IMR-90 (cell line): Measurements from ENCODE around the gene TNNT1. TPM values are rescaled to one million over a fixed set of nuclear protein-coding genes. Genes with fewer than 3 reads are reported as not detected.

Source experiments
- ATAC-seq: fragments of 200-7000 bp; cut with Tn5 transposase; 2 replicates; pipeline ENCODE4 v1.9.1; 2020; ENCODE audit warnings: low read depth, mild to moderate bottlenecking, moderate library complexity
- BruUV-seq: library from RNA; stranded (reverse); fragments of 400-500 nt; replicated peaks from 2 replicates; lab custom pipeline; 2021; lab: Mats Ljungman, UMichigan
- CTCF ChIA-PET: fragments of 300-600 bp; formaldehyde crosslinking; extraction: SDS; loops from one replicate; lab custom pipeline; 2021; ENCODE audit warnings: antibody characterized with exemption; lab: Yijun Ruan, JAX
- POLR2A ChIA-PET: fragments of 300-600 bp; sonication (Branson Sonifier 250); formaldehyde crosslinking; loops from one replicate; lab custom pipeline; 2022; ENCODE audit warnings: antibody characterized with exemption; ENCODE audit not compliant: unreplicated experiment; lab: Charles Lee
- DNase-seq: peaks from one replicate; pipeline ENCODE4 v3.0.0; 2013
- H2AFZ ChIP-seq: replicated peaks from 2 replicates; pipeline ENCODE3; 2013; ENCODE audit warnings: low read length, mild to moderate bottlenecking; ENCODE audit not compliant: poor library complexity
- H2AK5ac ChIP-seq: 2 replicates; pipeline ENCODE4 v1.6.1; 2013; ENCODE audit warnings: low read depth, low read length, inconsistent platforms
- H2AK9ac ChIP-seq: replicated peaks from 2 replicates; pipeline ENCODE3; 2013; ENCODE audit warnings: mild to moderate bottlenecking, low read depth, low read length, moderate library complexity; ENCODE audit not compliant: poor library complexity
- H2BK120ac ChIP-seq: 2 replicates; pipeline ENCODE4 v1.6.1; 2013; ENCODE audit warnings: low read depth, low read length, inconsistent platforms
- H2BK15ac ChIP-seq: 3 replicates; pipeline ENCODE4 v1.6.1; 2013; ENCODE audit warnings: low read depth, low read length, inconsistent platforms
- H2BK20ac ChIP-seq: 2 replicates; pipeline ENCODE4 v1.6.1; 2013; ENCODE audit warnings: low read depth, mild to moderate bottlenecking, inconsistent platforms, low read length, moderate library complexity
- H2BK5ac ChIP-seq: 2 replicates; pipeline ENCODE4 v1.6.1; 2013; ENCODE audit warnings: mild to moderate bottlenecking, low read depth, low read length, inconsistent platforms; ENCODE audit not compliant: poor library complexity, severe bottlenecking
- H3K14ac ChIP-seq: replicated peaks from 2 replicates; pipeline ENCODE4 v1.6.1; 2013; ENCODE audit warnings: low read depth, low read length, inconsistent platforms
- H3K18ac ChIP-seq: 2 replicates; pipeline ENCODE4 v1.6.1; 2013; ENCODE audit warnings: low read depth, low read length, control low read depth
- H3K23ac ChIP-seq: 2 replicates; pipeline ENCODE4 v1.6.1; 2013; ENCODE audit warnings: low read depth, low read length, inconsistent platforms
- H3K27ac ChIP-seq: 2 replicates; pipeline ENCODE4 v1.5.1; 2013; ENCODE audit warnings: mild to moderate bottlenecking, control low read depth, low read length; ENCODE audit not compliant: insufficient read depth
- H3K27me3 ChIP-seq: 2 replicates; pipeline ENCODE4 v1.6.1; 2013; ENCODE audit warnings: low read length; ENCODE audit not compliant: control insufficient read depth, insufficient read depth
- H3K36me3 ChIP-seq: 2 replicates; pipeline ENCODE4 v1.6.1; 2013; ENCODE audit warnings: low read length, mixed read lengths; ENCODE audit not compliant: control insufficient read depth, insufficient read depth
- H3K4ac ChIP-seq: 2 replicates; pipeline ENCODE4 v1.6.1; 2013; ENCODE audit warnings: low read depth, low read length, inconsistent platforms
- H3K4me1 ChIP-seq: 2 replicates; pipeline ENCODE4 v1.6.1; 2013; ENCODE audit warnings: low read length, mixed read lengths; ENCODE audit not compliant: control insufficient read depth, insufficient read depth
- H3K4me2 ChIP-seq: 2 replicates; pipeline ENCODE4 v1.6.1; 2013; ENCODE audit warnings: low read depth, mild to moderate bottlenecking, control low read depth, low read length, moderate library complexity
- H3K4me3 ChIP-seq: 2 replicates; pipeline ENCODE4 v1.5.1; 2013; ENCODE audit warnings: low read depth, mild to moderate bottlenecking, control low read depth, low read length, moderate library complexity; ENCODE audit not compliant: insufficient read depth
- H3K56ac ChIP-seq: 2 replicates; pipeline ENCODE4 v1.6.1; 2013; ENCODE audit warnings: low read length, inconsistent platforms; ENCODE audit not compliant: insufficient read depth; ENCODE audit errors: extremely low read depth
- H3K79me1 ChIP-seq, 2 experiments: 2 replicates each; pipeline ENCODE4 v1.6.1; 2013; ENCODE audit warnings: low read length in 2 of 2, inconsistent platforms in 1 of 2, low read depth in 1 of 2
- H3K9ac ChIP-seq: 2 replicates; pipeline ENCODE4 v1.6.1; 2013; ENCODE audit warnings: low read depth, low read length, control low read depth
- H3K9me1 ChIP-seq: 2 replicates; pipeline ENCODE4 v1.6.1; 2013; ENCODE audit warnings: low read length, inconsistent platforms; ENCODE audit not compliant: insufficient read depth
- H3K9me3 ChIP-seq: 2 replicates; pipeline ENCODE4 v1.6.1; 2013; ENCODE audit warnings: low read length; ENCODE audit not compliant: control insufficient read depth, insufficient read depth
- H4K20me1 ChIP-seq: 2 replicates; pipeline ENCODE4 v1.6.1; 2013; ENCODE audit warnings: low read length, inconsistent platforms; ENCODE audit not compliant: insufficient read depth
- H4K5ac ChIP-seq: 2 replicates; pipeline ENCODE4 v1.6.1; 2013; ENCODE audit warnings: mild to moderate bottlenecking, low read depth, low read length, control low read depth
- H4K8ac ChIP-seq, 2 experiments: 2 replicates each; pipeline ENCODE4 v1.6.1; 2013; ENCODE audit warnings: low read depth in 2 of 2, low read length in 2 of 2, control low read depth in 1 of 2, inconsistent platforms in 1 of 2
- H4K91ac ChIP-seq: 2 replicates; pipeline ENCODE4 v1.6.1; 2013; ENCODE audit warnings: low read depth, low read length, inconsistent platforms; ENCODE audit not compliant: insufficient read depth
- FOS ChIP-seq: fragments of 150-350 bp; IDR thresholded peaks from 2 replicates; pipeline ENCODE4 v1.6.1; 2016; ENCODE audit warnings: low read depth, low read length
- RCOR1 ChIP-seq: IDR thresholded peaks from 2 replicates; pipeline ENCODE4 v1.6.1; 2012; ENCODE audit warnings: mild to moderate bottlenecking, low read length, improper control_type of control experiment; ENCODE audit not compliant: insufficient replicate concordance
- WGBS, 2 experiments: methylation state at CpG; one replicate each; pipeline versions ENCODE4 v1.1.5 to v1.1.7; 2013; ENCODE audit warnings: missing lambda C conversion rate in 2 of 2; ENCODE audit not compliant: insufficient read length in 1 of 2; ENCODE audit errors: extremely low coverage in 2 of 2; 5-methylcytosine and 5-hydroxymethylcytosine counted together
- dilution Hi-C: fragments of 300-500 bp; cut with HindIII; formaldehyde crosslinking; loops from one replicate; pipeline ENCODE4 v1.14.3; 2018; ENCODE audit warnings: low sequenced_read_pairs; ENCODE audit not compliant: unreplicated experiment
- in situ Hi-C: fragments of 300-500 bp; cut with MboI; formaldehyde crosslinking; loops from 3 replicates; pipeline ENCODE4 v1.14.3; 2019; ENCODE audit warnings: low sequenced_read_pairs, inconsistent platforms, mixed read lengths
- intact Hi-C: fragments of 100-400 bp; cut with micrococcal nuclease; formaldehyde crosslinking; loops from 2 replicates; pipeline ENCODE4 v1.10.0; 2022
- polyA plus RNA-seq, 3 experiments: library from polyadenylated mRNA; depleted of rRNA; stranded (reverse); fragments of >200 nt; gene quantifications; 2 replicates each; pipeline ENCODE4 v1.2.3, GENCODE V29; 2012; ENCODE audit warnings: low replicate concordance in 1 of 3
- total RNA-seq: library from RNA; depleted of rRNA; stranded (reverse); fragments of >200 nt; gene quantifications from 2 replicates; pipeline ENCODE4 v1.2.3, GENCODE V29; 2012
- TF ChIP-seq, protein P1 (sequence below): conservative IDR thresholded peaks from 2 replicates; pipeline ENCODE4 v1.5.1; 2012; ENCODE audit warnings: mild to moderate bottlenecking, low read depth, low read length, improper control_type of control experiment

Gene TNNT1
- total and polyA plus RNA-seq, 2 of the 4 experiments (the other 2 are of a cell fraction): 1.3 to 2.6 TPM

DNA sequence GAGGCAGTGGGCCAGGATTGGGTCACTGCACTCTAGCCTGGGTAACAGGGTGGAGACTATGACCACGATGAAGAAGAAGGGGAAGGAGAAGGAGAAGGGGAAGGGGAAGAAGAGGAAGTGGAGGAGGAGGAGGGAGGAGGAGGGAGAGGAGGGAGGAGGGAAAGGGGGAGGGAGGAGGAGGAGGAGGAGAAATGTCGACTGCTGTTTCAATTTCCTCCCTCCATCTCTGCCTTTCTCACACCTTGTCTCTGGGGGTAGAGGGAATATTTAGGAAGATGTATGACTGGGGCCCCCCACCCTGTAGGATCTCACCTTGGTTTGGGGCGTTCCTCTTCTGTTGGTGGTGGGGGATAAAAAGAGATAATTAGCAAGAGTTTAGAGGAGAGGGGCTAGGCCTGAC lies 3.8 kb downstream of the TNNT1 start:
- Histone ChIP-seq H3K56ac (no peak overlapping the region), H2BK15ac (no peak overlapping the region), H4K8ac (no peak overlapping the region), H3K79me1 (no peaks in the 10 kb centered on the region), H2AK9ac (no peak overlapping the region), H4K20me1 (no peaks in the 10 kb centered on the region), H2BK120ac (no peak overlapping the region), H3K14ac (no peak overlapping the region), H3K18ac (no peak overlapping the region), H3K9me3 (no peaks in the 10 kb centered on the region), H4K5ac (no peak overlapping the region), H3K9ac (no peak overlapping the region), H3K9me1 (no peaks in the 10 kb centered on the region), H2AK5ac (no peak overlapping the region), H3K4me2 (no peak overlapping the region), H3K36me3 (no peaks in the 10 kb centered on the region), H2AFZ (no peak overlapping the region), H2BK20ac (no peak overlapping the region), H3K23ac (no peak overlapping the region), H3K27ac (no peak overlapping the region), H3K4me1 (peaks cover 1% of the 10 kb centered on the region; the same call in 1 of the 2 replicates), H3K27me3 (peaks cover 47% of the 10 kb centered on the region), H2BK5ac (no peak overlapping the region), H3K4ac (no peak overlapping the region), H4K91ac (no peak overlapping the region), H3K4me3 (no peak overlapping the region)
- DNase-seq (no peak), ATAC-seq (no peak)
- ChIA-PET CTCF (no interaction called here), POLR2A (no interaction called here)
- in situ Hi-C loops (no loop called here), dilution Hi-C loops (no loop called here), intact Hi-C loops (loop anchor here (10.0 kb wide), 1 partner anchor 150 kb away; no protein-coding TSS in a partner anchor)
- no peak for TF ChIP-seq FOS
- no peak for TF ChIP-seq RCOR1
- TF ChIP-seq, protein P1, sequence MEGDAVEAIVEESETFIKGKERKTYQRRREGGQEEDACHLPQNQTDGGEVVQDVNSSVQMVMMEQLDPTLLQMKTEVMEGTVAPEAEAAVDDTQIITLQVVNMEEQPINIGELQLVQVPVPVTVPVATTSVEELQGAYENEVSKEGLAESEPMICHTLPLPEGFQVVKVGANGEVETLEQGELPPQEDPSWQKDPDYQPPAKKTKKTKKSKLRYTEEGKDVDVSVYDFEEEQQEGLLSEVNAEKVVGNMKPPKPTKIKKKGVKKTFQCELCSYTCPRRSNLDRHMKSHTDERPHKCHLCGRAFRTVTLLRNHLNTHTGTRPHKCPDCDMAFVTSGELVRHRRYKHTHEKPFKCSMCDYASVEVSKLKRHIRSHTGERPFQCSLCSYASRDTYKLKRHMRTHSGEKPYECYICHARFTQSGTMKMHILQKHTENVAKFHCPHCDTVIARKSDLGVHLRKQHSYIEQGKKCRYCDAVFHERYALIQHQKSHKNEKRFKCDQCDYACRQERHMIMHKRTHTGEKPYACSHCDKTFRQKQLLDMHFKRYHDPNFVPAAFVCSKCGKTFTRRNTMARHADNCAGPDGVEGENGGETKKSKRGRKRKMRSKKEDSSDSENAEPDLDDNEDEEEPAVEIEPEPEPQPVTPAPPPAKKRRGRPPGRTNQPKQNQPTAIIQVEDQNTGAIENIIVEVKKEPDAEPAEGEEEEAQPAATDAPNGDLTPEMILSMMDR: no peak
- no TSS peak for BruUV-seq
- WGBS, 2 experiments: no CpG with 5 or more reads among the region's 3 CpGs
